Left lung (tissue), 10 donors: ENCODE results near the gene HSPH1. TPM values are rescaled to one million over a fixed set of nuclear protein-coding genes. Genes with fewer than 3 reads are reported as not detected.

ENCODE experiments used
- ATAC-seq: fragments of 200-7000 bp; cut with Tn5 transposase; one replicate; pipeline ENCODE4 v1.9.1; 2020; ENCODE audit warnings: moderate library complexity
- DNase-seq, 4 donors: peaks; one replicate each; pipeline ENCODE4 v3.0.0-alpha.2; 2013 to 2020
- H3K27ac ChIP-seq, 2 donors: fragments of 200-600 bp; sonication (generic) in 1 of 2; one replicate each; pipeline versions ENCODE4 v1.5.0 to v1.8.0; 2020 to 2021
- H3K27me3 ChIP-seq, 2 donors: fragments of 200-600 bp; sonication (generic) in 1 of 2; one replicate each; pipeline versions ENCODE4 v1.5.0 to v1.8.0; 2020 to 2021
- H3K36me3 ChIP-seq, 2 donors: fragments of 200-600 bp; sonication (generic) in 1 of 2; one replicate each; pipeline versions ENCODE4 v1.5.0 to v1.8.0; 2020 to 2021
- H3K4me1 ChIP-seq, 2 donors: fragments of 200-600 bp; one replicate each; pipeline ENCODE4 v1.8.0; 2021
- H3K4me3 ChIP-seq, 2 donors: fragments of 200-600 bp; sonication (generic) in 1 of 2; one replicate each; pipeline versions ENCODE4 v1.5.0 to v1.8.0; 2020 to 2021; ENCODE audit warnings: mild to moderate bottlenecking in 1 of 2
- H3K9me3 ChIP-seq, 2 donors: fragments of 200-600 bp; sonication (generic) in 1 of 2; one replicate each; pipeline versions ENCODE4 v1.5.0 to v1.8.0; 2020 to 2021
- CTCF ChIP-seq, 2 donors: fragments of 200-600 bp; sonication (generic) in 1 of 2; IDR thresholded peaks; one replicate each; pipeline versions ENCODE4 v1.5.0 to v1.8.0; 2021; ENCODE audit warnings: antibody characterized with exemption in 2 of 2
- intact Hi-C, 2 donors: fragments of 100-400 bp; cut with DNase I; formaldehyde crosslinking; loops; one replicate each; pipeline versions ENCODE4 v1.11.2 to v1.14.2; 2022
- polyA plus RNA-seq, 6 donors: library from polyadenylated mRNA; unstranded; fragments of 120-200 nt; gene quantifications; one replicate each; pipeline ENCODE4 v1.2.1, GENCODE V29; 2013; ENCODE audit not compliant: insufficient read length in 6 of 6
- total RNA-seq, 2 donors: library from RNA; stranded (reverse); fragmentation: NEBNext Ultra II Directional; extraction: Animal tissue kit (Norgen Biotek cat#: 25700); gene quantifications; one replicate each; pipeline ENCODE4 v1.2.1, GENCODE V29; 2021
- donor health status: DM: no; HTN: yes; CAD: no.
- donor health status: DM: no; HTN: no; CAD: no.

HSPH1 gene
- total and polyA plus RNA-seq, 8 donors, result 72.9 to 124 (median 93.5) TPM

- H3K27ac ChIP-seq, result no peak overlapping the region
- H3K9me3 ChIP-seq, result no peaks in the 10 kb centered on the region
- H3K36me3 ChIP-seq, result no peaks in the 10 kb centered on the region
- intact Hi-C loops, result no loop called here
- no peak for DNase-seq
- H3K4me1 ChIP-seq, result no peaks in the 10 kb centered on the region
- peak; percentile 67 for ATAC-seq
- H3K4me3 ChIP-seq, result no peak overlapping the region
- H3K27me3 ChIP-seq, result no peaks in the 10 kb centered on the region
- no peak for TF ChIP-seq CTCF (IDR thresholded peaks at IDR 0.05)
Measured at GRCh38 chr13:31172535-31172934, 10.8 kb upstream of the HSPH1 start.

- Histone ChIP-seq H3K4me3 (no peak overlapping the region), H3K36me3 (no peaks in the 10 kb centered on the region), H3K4me1 (no peaks in the 10 kb centered on the region), H3K9me3 (no peaks in the 10 kb centered on the region), H3K27ac (no peak overlapping the region), H3K27me3 (no peaks in the 10 kb centered on the region)
- intact Hi-C loops, result no loop called here
- no peak for ATAC-seq
- no peak for DNase-seq
- TF ChIP-seq CTCF (IDR thresholded peaks at IDR 0.05), result no peak
Measured at GRCh38 chr13:31172001-31172400, 10.3 kb upstream of the HSPH1 start.

- Histone ChIP-seq H3K27ac (no peak overlapping the region), H3K36me3 (no peaks in the 10 kb centered on the region), H3K9me3 (no peaks in the 10 kb centered on the region), H3K27me3 (no peaks in the 10 kb centered on the region), H3K4me1 (no peaks in the 10 kb centered on the region), H3K4me3 (no peak overlapping the region)
- ATAC-seq, result no peak
- intact Hi-C loops, result no loop called here
- no peak for TF ChIP-seq CTCF (IDR thresholded peaks at IDR 0.05)
- no peak for DNase-seq
Measured at GRCh38 chr13:31168736-31169135, 7.0 kb upstream of the HSPH1 start.

- Histone ChIP-seq H3K27ac (no peak overlapping the region), H3K36me3 (no peaks in the 10 kb centered on the region), H3K9me3 (no peaks in the 10 kb centered on the region), H3K4me1 (peaks cover under 1 to 1% of the 10 kb centered on the region in 2 donors), H3K27me3 (no peaks in the 10 kb centered on the region), H3K4me3 (no peak overlapping the region)
- intact Hi-C loops, result no loop called here
- DNase-seq, result no peak
- no peak for ATAC-seq
- TF ChIP-seq CTCF (IDR thresholded peaks at IDR 0.05), result no peak
Measured at GRCh38 chr13:31168166-31168565, 6.5 kb upstream of the HSPH1 start.

GRCh38 chr13:31167490-31167889 is 5.8 kb upstream of the HSPH1 start:
- no peaks in the 10 kb centered on the region for H3K9me3 ChIP-seq
- intact Hi-C loops, result no loop called here
- no peak overlapping the region for H3K27ac ChIP-seq
- ATAC-seq (no peak), DNase-seq (no peak)
- H3K4me1 ChIP-seq, result peaks cover 4 to 7% of the 10 kb centered on the region in 2 donors
- no peaks in the 10 kb centered on the region for H3K36me3 ChIP-seq
- H3K4me3 ChIP-seq, result no peak overlapping the region
- H3K27me3 ChIP-seq, result no peaks in the 10 kb centered on the region
- no peak for TF ChIP-seq CTCF (IDR thresholded peaks at IDR 0.05)
